NCI-H1092 (cell line): ENCODE data around the gene OTOS.

Experiments used
- DNase-seq: peaks from one replicate; lab custom pipeline; 2025; lab: John Stamatoyannopoulos, UW

Gene OTOS

GRCh38 chr2:240114233-240114632 lies 26.2 kb downstream of the OTOS start:
- no peak for DNase-seq

DNA sequence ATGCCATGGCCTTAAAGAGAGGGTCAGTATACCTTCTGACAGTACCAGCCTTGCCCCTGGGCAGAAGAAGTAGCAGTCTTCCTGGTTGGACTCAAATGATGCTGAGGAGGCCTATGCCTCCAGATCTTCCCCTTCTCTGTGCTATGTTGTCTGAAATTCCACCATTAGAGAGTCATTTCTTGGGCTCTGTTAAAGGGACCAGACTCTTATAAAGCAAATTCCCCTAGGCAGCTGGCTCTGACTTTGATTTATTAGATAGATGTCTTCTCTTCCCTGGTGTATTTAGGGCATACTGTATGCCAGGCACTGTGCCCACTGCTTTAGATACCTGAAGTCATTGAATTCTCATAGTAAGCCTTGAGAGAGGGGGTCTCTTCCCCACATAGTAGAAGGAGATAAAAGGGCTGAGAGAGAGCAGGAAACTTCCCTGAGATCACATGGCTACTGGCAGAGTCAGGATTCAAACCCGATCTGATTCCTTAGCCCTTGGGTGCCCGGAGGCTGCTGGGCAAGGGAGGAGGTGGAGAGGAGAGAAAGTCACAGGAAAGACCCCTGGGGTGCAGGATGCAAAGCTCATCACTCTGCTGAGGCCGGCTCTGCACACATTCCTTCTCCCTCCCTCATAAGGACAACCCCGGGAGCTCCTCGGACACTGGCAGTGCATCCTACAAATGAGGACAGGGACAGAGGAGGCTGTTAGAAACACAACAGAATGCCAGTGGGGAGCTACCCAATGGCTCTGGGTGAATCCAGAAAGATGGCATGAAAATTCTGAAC lies 27.4 kb downstream of the OTOS start:
- no peak for DNase-seq

DNA sequence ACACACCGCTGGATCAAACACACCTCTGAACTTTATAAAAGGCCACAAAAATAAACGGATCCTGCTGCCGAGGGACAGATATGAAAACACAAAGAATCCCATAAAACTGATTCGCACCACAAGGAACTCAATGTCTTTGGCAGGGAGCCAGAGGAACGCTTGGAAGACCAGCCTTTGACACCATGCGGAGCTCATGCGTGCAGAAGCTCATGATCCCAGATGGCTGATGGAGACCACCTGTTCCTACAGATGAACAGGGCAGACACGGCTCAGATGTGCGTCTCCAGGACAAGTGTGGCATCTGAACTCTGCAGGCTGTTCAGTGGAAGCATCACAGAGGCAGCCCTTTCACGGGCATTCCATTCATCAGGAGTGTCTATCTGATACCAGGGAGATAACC lies 29.2 kb downstream of the OTOS start:
- no peak for DNase-seq

GRCh38 chr2:240109386-240109785 lies 31.1 kb downstream of the OTOS start:
- no peak for DNase-seq

- no peak for DNase-seq
Measured at GRCh38 chr2:240107477-240107796, 33.0 kb downstream of the OTOS start.

GRCh38 chr2:240106765-240107476 lies 33.5 kb downstream of the OTOS start:
- no peak for DNase-seq

DNA sequence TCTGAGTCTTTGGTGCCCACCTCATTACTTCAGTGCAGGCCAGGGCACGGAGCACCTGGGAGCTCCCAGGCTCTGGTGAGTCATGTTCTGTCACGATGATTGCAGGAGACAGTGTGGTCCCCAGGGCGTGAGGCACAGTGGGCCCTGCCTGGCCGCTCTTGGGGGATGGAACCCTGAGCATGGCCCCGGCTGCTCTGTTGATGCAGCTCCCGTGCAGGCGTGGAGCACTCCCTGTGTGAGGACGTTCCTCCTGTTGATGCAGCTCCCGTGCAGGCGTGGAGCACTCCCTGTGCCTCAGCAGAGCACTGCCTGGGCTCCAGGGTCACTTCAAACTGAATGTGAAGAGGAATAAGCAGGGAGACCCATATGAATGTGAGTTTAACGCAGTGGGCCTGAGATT lies 34.5 kb downstream of the OTOS start:
- DNase-seq, result no peak

DNA sequence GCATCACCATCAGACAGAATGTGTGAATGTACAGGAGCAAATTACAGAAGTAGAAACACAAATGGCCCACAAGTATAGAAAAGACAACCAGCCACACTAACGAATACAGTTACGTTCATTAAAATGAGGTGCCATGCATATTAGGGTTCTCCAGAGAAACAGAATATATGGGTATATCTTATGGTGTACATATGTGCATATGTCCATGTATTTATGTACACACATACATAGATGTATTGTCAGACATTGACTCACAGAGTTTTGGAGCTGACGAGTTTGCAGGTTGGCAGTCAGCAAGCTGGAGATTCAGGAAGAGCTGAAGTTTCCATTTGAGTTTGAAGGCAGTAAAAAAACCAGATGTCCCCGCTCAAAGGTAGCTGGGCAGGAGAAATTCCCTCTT lies 37.3 kb downstream of the OTOS start:
- DNase-seq, result no peak

DNA sequence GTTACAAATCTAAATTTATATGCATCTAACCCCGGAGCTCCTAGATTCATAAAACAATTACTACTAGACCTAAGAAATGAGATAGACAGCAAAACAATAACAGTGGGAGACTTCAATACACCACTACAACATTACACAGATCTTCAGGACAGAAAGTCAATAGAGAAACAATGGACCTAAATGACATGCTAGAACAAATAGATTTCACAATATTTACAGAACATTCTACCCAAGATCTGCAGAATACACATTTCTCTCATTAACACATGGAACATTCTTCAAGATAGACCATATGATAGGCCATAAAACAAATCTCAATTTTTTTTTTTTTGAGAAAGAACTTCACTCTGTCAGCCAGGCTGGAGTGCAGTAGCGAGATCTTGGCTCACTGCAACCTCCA lies 42.1 kb downstream of the OTOS start:
- no peak for DNase-seq

- DNase-seq, result no peak
Measured at GRCh38 chr2:240095556-240096523, 44.6 kb downstream of the OTOS start.

- no peak for DNase-seq
Measured at GRCh38 chr2:240089306-240089705, 51.2 kb downstream of the OTOS start.
